ENCODE measurements around the gene OR6C3.
"Not testable (repeated sequence)": the region's sequence is repeated elsewhere in the genome, so short reads cannot be mapped to it uniquely, and the experiment has no call there.

The OR6C3 gene

GRCh38 chr12:55330446-55330845, at the start of gene OR6C3:
TSS of gene OR6C3 (plus strand) at chr12:55330746. CDS start at chr12:55331701, 955 bp downstream.
- no peak for DNase-seq (ENCODE audit: low read depth)

- DNase-seq (ENCODE audit: low read depth): no peak
Observed at GRCh38 chr12:55280991-55281390, 49.6 kb upstream of the OR6C3 start.

GRCh38 chr12:55289999-55290398, 40.5 kb upstream of the OR6C3 start:
- DNase-seq (ENCODE audit: low read depth): no peak

GRCh38 chr12:55296469-55296868, 34.1 kb upstream of the OR6C3 start, which contains the start of gene OR6C6:
TSS of gene OR6C6 (minus strand) at chr12:55296569. CDS start at chr12:55295232, 1,337 bp downstream.
- DNase-seq (ENCODE audit: low read depth): no peak

- DNase-seq (ENCODE audit: low read depth): no peak
Observed at GRCh38 chr12:55314043-55314442, 16.5 kb upstream of the OR6C3 start, which contains the start of gene OR6C1. TSS of gene OR6C1 (plus strand) at chr12:55314343. CDS start at chr12:55320600, 6,257 bp downstream.

GRCh38 chr12:55320201-55320600, 10.3 kb upstream of the OR6C3 start:
- no peak for DNase-seq (ENCODE audit: low read depth)

- DNase-seq (ENCODE audit: low read depth): not testable (repeated sequence)
Observed at GRCh38 chr12:55325801-55326200, 4.7 kb upstream of the OR6C3 start.

GRCh38 chr12:55336002-55336401, 5.5 kb downstream of the OR6C3 start:
- DNase-seq (ENCODE audit: low read depth): no peak

GRCh38 chr12:55355338-55355737, 24.8 kb downstream of the OR6C3 start:
- DNase-seq (ENCODE audit: low read depth): not testable (repeated sequence)

- DNase-seq (ENCODE audit: low read depth): no peak
Observed at GRCh38 chr12:55362675-55363074, 32.1 kb downstream of the OR6C3 start, which contains the start of gene OR6C75. TSS of gene OR6C75 (plus strand) at chr12:55362975. CDS start at chr12:55365111, 2,136 bp downstream.

- DNase-seq (ENCODE audit: low read depth): no peak
Observed at GRCh38 chr12:55365086-55365485, 34.5 kb downstream of the OR6C3 start.

GRCh38 chr12:55372521-55372920, 42.0 kb downstream of the OR6C3 start:
- no peak for DNase-seq (ENCODE audit: low read depth)

All from GM04504 (cell line).